HT-29 (cell line): ENCODE results near the gene SCAMP3. TPM values are rescaled to one million over a fixed set of nuclear protein-coding genes. Genes with fewer than 3 reads are reported as not detected.

Experiments used
- DNase-seq: peaks from one replicate; pipeline ENCODE4 v3.0.0-alpha.2; 2015; ENCODE audit warnings: low spot score
- total RNA-seq: library from RNA; depleted of rRNA; stranded (reverse); fragments of >200 nt; shearing (Covaris generic); gene quantifications from 2 replicates; pipeline ENCODE4 v1.2.3, GENCODE V29; 2014; rRNA removed

Gene SCAMP3
- total RNA-seq, 1 experiment from 2014 or later, result 114 TPM

DNA sequence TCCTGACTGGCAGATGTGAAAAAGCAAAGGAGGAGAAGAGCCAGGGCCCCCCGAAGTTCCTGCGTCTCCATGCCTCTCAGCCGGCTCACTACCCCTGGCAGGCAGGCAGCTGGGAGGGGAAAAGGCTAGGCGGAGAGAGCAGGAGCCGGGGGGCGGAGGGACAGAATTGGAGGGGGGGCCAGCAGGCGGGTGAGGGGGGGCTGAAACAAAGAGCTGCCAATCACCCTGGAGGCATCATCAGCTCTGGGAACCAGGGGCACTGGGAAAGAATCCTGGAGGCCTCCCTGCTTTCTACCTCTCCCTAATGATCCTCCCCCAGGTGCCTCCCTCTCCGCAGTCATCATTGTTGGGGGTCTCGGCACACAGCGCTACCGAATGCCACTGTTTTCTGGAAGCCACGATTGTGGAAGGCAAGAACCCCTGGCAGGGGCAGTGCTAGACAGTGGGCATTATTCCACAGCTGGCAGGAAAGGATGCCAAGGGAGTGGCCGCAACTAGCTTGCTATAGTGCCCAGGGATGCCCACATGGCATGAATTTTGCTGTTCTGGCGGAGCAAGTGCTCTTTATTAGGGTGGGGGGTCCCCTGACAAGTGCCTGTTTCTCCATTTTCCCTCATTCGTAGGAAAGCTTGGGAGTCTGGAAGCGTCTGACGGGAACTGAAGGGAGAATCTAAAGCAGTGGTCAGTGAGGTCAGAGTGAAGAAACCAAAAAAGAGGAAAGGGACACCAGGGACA, 54.2 kb downstream of the SCAMP3 start, which contains the start of gene THBS3:
THBS3 (minus strand) TSS at position 92 of the 735 bp plus-strand sequence; CDS start at position 71, 21 bp downstream.
- no peak for DNase-seq

DNA sequence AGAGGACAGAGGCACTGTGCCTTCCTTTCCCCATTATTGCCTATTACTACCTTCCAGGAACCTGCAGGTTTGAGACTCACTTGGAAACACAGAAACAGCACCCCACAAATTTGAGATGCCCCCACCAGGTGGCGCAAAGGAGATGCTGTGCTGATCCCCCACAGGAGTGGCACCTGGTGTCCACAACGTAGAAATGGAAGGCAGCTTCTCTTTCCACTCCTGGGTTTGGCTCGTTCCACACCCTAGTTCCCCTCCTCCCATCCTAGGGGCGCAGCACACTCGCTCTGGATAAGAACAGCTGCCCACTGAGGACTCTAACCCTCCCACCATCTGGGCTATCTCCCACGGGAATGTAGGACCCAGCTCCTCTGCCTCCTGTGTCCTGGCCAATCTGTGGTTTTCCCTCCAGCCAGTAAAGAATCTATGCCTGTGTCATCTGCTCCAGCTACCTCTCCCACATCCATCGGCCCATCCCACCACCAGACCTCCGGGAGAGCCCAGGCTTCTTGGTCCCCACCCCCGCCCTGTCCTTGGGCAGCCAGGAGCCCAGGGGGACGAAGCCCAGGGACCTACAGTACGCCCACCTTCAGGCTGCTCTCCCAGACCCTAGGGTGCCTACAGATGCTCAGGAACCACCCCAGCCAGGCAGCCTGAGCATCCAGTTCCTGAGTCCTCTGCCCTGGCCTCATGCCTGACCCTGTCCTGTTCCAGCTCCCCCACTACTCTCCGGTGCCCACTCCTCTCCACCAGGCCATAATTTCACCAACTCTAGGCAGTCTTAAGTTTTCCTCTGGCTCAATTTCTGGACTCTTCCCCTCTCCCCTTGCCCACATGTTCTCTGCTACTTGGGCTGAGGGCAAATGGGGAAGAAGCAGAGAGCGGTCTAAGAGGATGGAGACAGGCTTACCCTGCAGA, 55.0 kb downstream of the SCAMP3 start:
- DNase-seq, result peak; percentile 94

Other genes with a start within 250 kb of the SCAMP3 start
- gene DCST2, start 228.6 kb downstream of the SCAMP3 start, total RNA-seq, result 0.70 and 3.3 TPM in 2 replicates
- gene DCST1, start 228.5 kb downstream of the SCAMP3 start, total RNA-seq, result 0.05 TPM in 1 of 2 replicates, not detected in the other
- gene ADAM15, start 211.0 kb downstream of the SCAMP3 start, total RNA-seq, result 177 and 185 TPM in 2 replicates
- 34.6 and 45.0 TPM in 2 replicates for gene EFNA4, start 198.6 kb downstream of the SCAMP3 start, total RNA-seq
- gene EFNA3, start 183.5 kb downstream of the SCAMP3 start, total RNA-seq, result 2.4 and 3.9 TPM in 2 replicates
- 49.8 and 62.7 TPM in 2 replicates for gene EFNA1, start 134.5 kb downstream of the SCAMP3 start, total RNA-seq
- 38.8 and 47.5 TPM in 2 replicates for gene SLC50A1, start 126.5 kb downstream of the SCAMP3 start, total RNA-seq
- 86.2 and 100 TPM in 2 replicates for gene DPM3, start 121.8 kb downstream of the SCAMP3 start, total RNA-seq
- 107 and 128 TPM in 2 replicates for gene KRTCAP2, start 89.1 kb downstream of the SCAMP3 start, total RNA-seq
- not detected in 2 replicates for gene TRIM46, start 88.5 kb downstream of the SCAMP3 start, total RNA-seq
- 4.2 and 7.6 TPM in 2 replicates for gene THBS3, start 54.5 kb downstream of the SCAMP3 start, total RNA-seq
- 72.2 and 86.8 TPM in 2 replicates for gene MTX1, start 53.7 kb downstream of the SCAMP3 start, total RNA-seq
- 8.6 and 12.6 TPM in 2 replicates for gene ENTREP3, start 6.9 kb downstream of the SCAMP3 start, total RNA-seq
- gene CLK2, start 11.1 kb upstream of the SCAMP3 start, total RNA-seq, result 29.3 and 35.2 TPM in 2 replicates
- gene HCN3, start 15.1 kb upstream of the SCAMP3 start, total RNA-seq, result 4.3 and 6.4 TPM in 2 replicates
- gene PKLR, start 39.1 kb upstream of the SCAMP3 start, total RNA-seq, result 0.28 TPM in 1 of 2 replicates, not detected in the other
- gene FDPS, start 46.5 kb upstream of the SCAMP3 start, total RNA-seq, result 270 and 302 TPM in 2 replicates
- 80.6 and 86.9 TPM in 2 replicates for gene RUSC1, start 58.5 kb upstream of the SCAMP3 start, total RNA-seq